HG03159 (cell line): Measurements from ENCODE around the gene ZFR.

Experiments used
- ATAC-seq: cut with Tn5 transposase; IDR thresholded peaks from one replicate; pipeline ENCODE4 v1.9.1; 2021; ENCODE audit warnings: mild to moderate bottlenecking, moderate library complexity; ENCODE audit not compliant: unreplicated experiment

Gene ZFR

DNA sequence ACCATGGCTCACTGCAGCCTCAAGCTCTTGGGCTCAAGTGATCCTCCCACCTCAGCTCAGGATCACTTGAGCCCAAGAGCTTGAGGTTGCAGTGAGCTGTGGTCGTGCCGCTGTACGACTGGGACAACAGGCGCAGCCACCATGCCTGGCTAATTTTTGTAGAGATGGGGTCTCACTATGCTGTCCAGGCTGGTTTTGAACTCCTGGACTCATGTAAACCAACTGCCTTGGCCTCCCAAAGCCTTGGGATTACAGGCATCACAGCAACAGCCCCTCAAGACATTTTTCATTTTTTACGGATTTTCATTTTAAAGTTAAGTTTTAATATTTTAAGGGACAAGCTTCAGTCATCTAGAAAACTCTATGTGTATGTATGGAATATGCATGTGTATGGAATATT lies 78.9 kb downstream of the ZFR start:
- ATAC-seq = no peak

DNA sequence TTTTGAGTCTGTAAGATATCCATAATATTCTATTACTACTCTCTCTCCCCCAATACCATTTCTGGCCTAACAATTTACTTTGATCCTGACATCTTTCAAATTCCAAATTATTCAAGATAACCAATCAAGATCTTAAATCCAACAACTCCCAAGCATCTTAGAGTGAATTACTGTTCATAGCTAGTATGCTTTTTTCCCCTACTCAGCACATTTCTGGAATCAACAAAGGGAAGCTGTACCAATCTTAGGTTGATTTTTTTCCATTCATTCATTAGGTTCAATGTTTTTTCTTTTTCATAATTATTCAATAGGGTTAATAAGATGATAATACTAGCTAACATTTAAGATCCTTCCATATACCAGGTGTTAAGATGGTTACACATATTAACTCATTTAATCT lies 81.5 kb downstream of the ZFR start:
- ATAC-seq = no peak

DNA sequence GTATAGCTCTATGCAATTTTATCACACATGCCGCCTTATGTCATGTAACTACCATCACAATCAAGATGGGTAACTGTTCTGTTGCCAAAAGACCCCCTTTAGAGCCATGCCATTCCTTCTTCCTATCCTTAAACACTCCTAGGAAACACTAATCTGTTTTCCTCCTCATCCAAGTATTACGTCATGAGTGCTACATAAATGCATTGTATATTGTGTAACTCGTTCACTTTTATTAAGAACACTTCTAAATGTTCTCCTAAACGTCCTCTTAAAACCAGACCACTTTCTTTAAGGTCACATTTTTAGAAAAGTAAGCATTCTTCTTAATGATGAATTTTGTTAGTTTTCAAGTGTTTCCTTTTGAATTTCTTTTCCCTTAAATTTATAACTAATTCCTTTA lies 82.0 kb downstream of the ZFR start:
- ATAC-seq = no peak

GRCh38 chr5:32360906-32361305 lies 83.6 kb downstream of the ZFR start:
- no peak for ATAC-seq

GRCh38 chr5:32358611-32359010 lies 85.9 kb downstream of the ZFR start:
- no peak for ATAC-seq

GRCh38 chr5:32357658-32358057 lies 86.9 kb downstream of the ZFR start:
- no peak for ATAC-seq

DNA sequence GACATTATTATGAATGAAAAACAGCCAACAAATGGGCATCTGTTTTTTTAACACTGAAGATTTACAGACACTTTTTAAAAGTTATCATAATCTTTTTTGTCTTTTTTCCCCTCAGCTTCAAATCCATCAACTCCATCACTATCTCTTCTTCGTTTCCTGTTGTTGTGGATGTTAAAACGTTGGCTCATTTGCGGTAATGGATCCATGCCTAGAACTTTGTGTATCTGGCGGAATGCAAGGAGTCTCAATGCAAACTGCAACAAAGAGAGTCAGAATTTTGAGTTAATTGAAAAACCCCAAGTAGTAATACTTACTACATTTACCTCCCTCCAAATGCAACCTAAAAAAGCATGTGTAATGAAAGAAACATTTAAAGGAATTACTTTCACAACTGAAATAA lies 88.9 kb downstream of the ZFR start:
- ATAC-seq = no peak

DNA sequence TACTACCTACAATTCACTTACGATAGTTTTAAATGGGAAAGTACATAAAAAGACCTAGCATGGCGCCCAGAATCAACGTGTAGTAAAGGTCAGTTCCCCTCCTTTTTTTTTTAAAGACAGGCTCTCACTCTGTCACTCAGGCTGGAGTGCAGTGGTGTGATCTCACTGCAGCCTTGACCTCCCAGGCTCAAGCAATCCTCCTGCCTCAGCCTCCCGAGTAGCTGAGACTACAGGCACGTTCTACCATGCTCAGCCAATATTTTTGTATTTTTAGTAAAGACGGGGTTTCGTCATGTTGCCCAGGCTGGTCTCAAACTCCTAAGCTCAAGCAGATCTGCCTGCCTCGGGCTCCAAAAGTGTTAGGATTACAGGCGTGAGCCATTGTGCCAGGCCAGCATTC lies 91.1 kb downstream of the ZFR start:
- no peak for ATAC-seq

DNA sequence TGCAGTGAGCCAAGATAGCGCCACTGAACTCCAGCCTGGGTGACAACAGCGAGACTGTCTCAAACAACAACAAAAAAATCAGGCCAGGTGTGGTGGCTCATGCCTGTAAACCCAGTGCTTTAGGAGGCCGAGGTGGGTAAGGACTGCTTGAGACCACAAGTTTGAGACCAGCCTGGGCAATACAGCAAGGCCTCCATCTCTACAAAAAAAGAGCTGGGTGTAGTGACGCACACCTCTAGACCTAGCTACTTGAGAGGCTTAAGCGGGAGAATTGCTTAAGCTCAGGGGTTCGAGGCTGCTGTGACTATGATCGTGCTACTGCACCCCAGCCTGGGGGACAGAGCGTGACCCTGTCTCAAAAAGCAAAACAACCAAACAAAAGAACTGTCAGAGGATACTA lies 91.9 kb downstream of the ZFR start:
- ATAC-seq = no peak

DNA sequence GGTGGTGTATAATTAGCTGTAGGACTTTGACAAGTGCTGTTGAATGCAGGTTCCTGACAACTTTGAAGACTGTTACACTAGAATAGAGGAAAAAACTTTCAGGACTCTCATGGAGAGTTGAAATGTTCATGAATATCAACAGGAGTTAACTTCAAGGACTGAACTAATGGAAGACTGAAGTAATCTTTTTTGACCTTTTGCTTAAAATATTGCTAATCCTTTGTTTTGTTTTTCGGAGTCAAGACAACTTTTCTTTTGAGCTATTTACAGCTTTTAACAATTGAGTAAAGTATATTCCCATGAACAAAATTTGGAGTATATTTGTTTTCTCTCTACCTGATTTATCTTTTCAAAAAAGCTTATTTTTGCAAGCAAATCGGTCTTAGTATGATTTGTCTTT lies 97.7 kb downstream of the ZFR start:
- ATAC-seq = no peak

DNA sequence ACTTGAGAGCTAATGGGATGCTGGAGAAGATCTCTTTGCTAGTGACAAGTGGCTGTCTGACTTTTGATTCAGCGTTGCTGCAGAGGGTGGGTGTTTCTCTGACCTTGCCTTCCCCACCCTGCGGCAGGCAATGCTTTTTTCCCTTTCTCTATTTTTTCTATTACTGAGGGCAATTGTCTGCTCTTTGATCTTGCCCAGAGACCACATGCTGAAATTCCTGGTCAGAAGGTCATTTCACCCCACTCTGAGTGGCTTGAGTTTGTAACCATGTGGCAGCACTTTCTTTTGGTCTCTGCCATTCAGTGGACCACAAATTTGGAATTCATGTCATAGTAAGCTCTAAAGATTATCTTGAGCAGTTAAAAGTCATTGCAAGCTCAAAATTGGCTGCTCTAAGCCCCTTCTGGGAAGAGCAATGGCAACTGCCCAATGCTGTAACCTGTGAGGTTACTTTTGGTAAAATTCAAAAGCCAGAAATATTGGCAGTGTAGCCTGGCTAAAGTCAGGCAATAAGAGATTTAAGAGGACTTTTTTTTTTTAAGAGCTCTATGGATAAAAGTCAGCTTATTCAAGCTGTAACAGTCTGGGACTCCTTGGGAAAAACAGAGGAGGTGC lies 101.4 kb downstream of the ZFR start:
- ATAC-seq = no peak

- ATAC-seq = no peak
Observed at GRCh38 chr5:32342656-32343055, 101.9 kb downstream of the ZFR start.

DNA sequence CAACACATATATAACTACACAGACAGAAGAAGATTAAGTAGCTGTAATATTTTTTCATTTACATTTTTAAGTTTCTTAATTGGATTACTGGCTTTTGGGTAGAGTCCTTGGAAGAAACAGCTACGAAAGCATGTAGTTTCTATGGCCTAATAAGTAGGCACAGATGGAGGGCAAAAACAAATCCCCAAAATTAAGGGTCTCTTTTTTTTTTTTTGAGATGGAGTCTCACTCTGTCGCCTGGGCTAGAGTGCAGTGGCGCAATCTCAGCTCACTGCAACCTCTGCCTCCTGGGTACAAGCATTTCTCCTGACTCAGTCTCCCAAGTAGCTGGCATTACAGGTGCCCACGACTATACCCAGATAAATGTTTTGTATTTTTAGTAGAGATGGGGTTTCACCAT lies 104.7 kb downstream of the ZFR start:
- no peak for ATAC-seq

GRCh38 chr5:32339198-32339597 lies 105.3 kb downstream of the ZFR start:
- no peak for ATAC-seq

- ATAC-seq = no peak
Observed at GRCh38 chr5:32332966-32333365, 111.6 kb downstream of the ZFR start.

- no peak for ATAC-seq
Observed at GRCh38 chr5:32332361-32332760, 112.2 kb downstream of the ZFR start.

DNA sequence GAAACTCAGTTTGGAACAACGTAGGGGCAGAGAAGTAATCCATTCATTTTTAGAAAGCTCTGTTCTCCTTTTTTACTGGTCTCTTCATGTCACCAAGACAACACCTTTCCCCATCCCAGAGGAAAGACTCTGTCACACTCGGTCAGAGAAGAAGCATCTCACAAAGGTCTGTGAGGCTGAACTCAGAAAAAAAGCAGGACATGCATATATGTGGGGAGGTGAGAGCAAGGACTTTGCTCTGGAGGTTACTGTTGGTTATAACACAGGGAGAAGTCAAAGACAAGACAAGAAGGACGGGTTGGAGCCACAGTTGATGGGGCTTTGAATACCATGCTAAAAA lies 112.6 kb downstream of the ZFR start:
- no peak for ATAC-seq

DNA sequence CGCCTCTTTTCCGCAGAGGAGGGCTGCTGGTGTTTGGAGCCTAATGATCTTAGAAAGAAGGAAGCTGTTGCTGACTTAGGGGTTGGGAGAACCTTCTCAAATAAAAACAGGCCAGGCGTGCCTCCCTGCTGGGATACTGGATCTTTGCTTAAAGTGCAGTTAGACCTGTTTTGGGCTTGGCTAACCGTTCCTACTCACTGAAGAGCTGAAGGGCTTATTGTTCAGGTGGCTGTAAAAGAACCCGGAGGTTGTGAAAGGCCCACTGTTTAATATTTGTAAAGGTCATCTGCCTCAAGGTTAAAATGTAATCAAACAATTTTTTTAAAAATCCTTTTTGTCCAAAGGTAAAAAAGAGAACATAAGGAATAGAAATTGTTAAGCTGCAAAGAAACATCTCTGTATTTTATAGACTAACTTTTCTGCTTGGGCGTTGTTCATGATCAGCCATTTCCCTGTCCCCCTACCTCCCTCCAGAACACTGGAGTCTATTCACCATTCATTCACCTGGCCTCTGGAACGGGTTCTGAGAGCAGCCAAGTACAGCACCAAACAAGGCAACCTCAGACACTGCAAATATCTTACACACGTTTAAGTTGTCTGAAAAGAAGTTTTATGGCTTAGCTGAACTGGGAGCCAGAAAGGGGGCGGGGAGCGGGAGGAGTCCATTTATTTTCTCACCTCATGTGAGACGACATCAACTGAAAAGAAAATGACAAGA lies 113.2 kb downstream of the ZFR start:
- ATAC-seq = no peak

- ATAC-seq = no peak
Observed at GRCh38 chr5:32330126-32330971, 114.2 kb downstream of the ZFR start.

- ATAC-seq = peak; percentile 73
Observed at GRCh38 chr5:32329395-32329834, 115.1 kb downstream of the ZFR start.

- ATAC-seq = no peak
Observed at GRCh38 chr5:32326216-32326772, 118.2 kb downstream of the ZFR start.

DNA sequence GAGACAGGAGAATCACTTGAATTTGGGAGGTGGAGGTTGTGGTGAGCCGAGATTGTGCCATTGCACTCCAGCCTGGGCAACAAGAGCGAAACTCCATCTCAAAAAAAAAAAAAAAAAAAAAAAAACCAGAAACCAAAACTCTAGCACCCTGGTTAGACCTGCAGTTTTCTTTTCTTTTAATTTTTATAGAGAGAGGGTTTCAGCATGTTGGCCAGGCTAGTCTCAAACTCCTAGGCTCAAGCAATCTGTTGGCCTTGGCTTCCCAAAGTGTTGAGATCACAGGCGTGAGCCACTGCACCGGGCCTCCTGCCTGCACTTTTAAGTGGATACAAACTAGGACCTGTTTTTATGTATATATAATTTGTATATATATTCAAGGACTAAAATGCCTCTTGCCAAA lies 118.9 kb downstream of the ZFR start:
- no peak for ATAC-seq
